Uterus (tissue), 2 donors: ENCODE data around the gene TRAPPC8.

Experiments used
- POLR2A ChIP-seq, 2 donors: fragments of 450-650 bp; IDR thresholded peaks; one replicate each; pipeline ENCODE4 v1.6.1; 2016; ENCODE audit warnings: antibody characterized with exemption in 2 of 2, mild to moderate bottlenecking in 1 of 2, moderate library complexity in 1 of 2
- TF ChIP-seq, protein P1 (sequence below), 4 experiments: fragments of 200-600 bp in 2 of 4; fragments of 450-650 bp in 2 of 4; sonication (generic) in 2 of 4; IDR thresholded peaks; one replicate each; pipeline ENCODE4 v1.5.1; 2016 to 2019; ENCODE audit warnings: antibody characterized with exemption in 4 of 4, mild to moderate bottlenecking in 2 of 4, moderate library complexity in 1 of 4

GRCh38 chr18:31860488-31860887 lies 82.4 kb downstream of the TRAPPC8 start:
- TF ChIP-seq, protein P1, sequence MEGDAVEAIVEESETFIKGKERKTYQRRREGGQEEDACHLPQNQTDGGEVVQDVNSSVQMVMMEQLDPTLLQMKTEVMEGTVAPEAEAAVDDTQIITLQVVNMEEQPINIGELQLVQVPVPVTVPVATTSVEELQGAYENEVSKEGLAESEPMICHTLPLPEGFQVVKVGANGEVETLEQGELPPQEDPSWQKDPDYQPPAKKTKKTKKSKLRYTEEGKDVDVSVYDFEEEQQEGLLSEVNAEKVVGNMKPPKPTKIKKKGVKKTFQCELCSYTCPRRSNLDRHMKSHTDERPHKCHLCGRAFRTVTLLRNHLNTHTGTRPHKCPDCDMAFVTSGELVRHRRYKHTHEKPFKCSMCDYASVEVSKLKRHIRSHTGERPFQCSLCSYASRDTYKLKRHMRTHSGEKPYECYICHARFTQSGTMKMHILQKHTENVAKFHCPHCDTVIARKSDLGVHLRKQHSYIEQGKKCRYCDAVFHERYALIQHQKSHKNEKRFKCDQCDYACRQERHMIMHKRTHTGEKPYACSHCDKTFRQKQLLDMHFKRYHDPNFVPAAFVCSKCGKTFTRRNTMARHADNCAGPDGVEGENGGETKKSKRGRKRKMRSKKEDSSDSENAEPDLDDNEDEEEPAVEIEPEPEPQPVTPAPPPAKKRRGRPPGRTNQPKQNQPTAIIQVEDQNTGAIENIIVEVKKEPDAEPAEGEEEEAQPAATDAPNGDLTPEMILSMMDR (IDR thresholded peaks at IDR 0.05), result no peak
- no peak for TF ChIP-seq POLR2A (IDR thresholded peaks at IDR 0.05)
